K562 (cell line): ENCODE results near the gene STRADB. TPM values are rescaled to one million over a fixed set of nuclear protein-coding genes. Genes with fewer than 3 reads are reported as not detected.

Source experiments
- ATF6 ChIP-seq: sonication (generic); formaldehyde crosslinking; IDR thresholded peaks from 2 replicates; pipeline ENCODE4 v1.4.0; 2020; ENCODE audit warnings: mild to moderate bottlenecking, missing genetic modification reagents
- DEAF1 ChIP-seq: fragments of 450-650 bp; formaldehyde crosslinking; IDR thresholded peaks from 2 replicates; pipeline ENCODE4 v1.4.0; 2020; ENCODE audit warnings: mild to moderate bottlenecking, moderate library complexity
- HEY1 ChIP-seq: fragments of 250-450 bp; sonication (Bioruptor Pico); IDR thresholded peaks from 2 replicates; pipeline ENCODE4 v1.5.0; 2020; ENCODE audit warnings: mild to moderate bottlenecking, moderate library complexity, borderline replicate concordance
- KDM5B ChIP-seq: fragments of 200-600 bp; sonication (generic); IDR thresholded peaks from 2 replicates; pipeline ENCODE4 v1.6.1; 2012; ENCODE audit warnings: low read depth, mild to moderate bottlenecking, moderate library complexity, low read length, control low read depth, inconsistent platforms; ENCODE audit not compliant: insufficient replicate concordance
- MAZ ChIP-seq, 2 experiments: fragments of 450-650 bp in 1 of 2; sonication (generic) in 1 of 2; formaldehyde crosslinking; IDR thresholded peaks in 1 of 2; conservative IDR thresholded peaks in 1 of 2; 2 replicates each; pipeline versions ENCODE4 v1.4.0 to v1.5.0; 2020; ENCODE audit warnings: mild to moderate bottlenecking in 1 of 2, missing genetic modification reagents in 1 of 2
- MYC ChIP-seq, 2 experiments: fragments of 250-450 bp in 1 of 2; sonication (Bioruptor Pico) in 1 of 2; IDR thresholded peaks; 2 replicates each; pipeline versions ENCODE4 v1.5.1 to v1.6.1; 2012 to 2021; ENCODE audit warnings: low read depth in 2 of 2, borderline replicate concordance in 1 of 2, improper control_type of control experiment in 1 of 2, low read length in 1 of 2, mild to moderate bottlenecking in 1 of 2, moderate library complexity in 1 of 2
- RCOR1 ChIP-seq, 2 experiments: IDR thresholded peaks; 2 replicates each; pipeline ENCODE4 v1.6.1; 2012; ENCODE audit warnings: low read depth in 2 of 2, low read length in 2 of 2, borderline replicate concordance in 1 of 2, improper control_type of control experiment in 1 of 2
- ZNF586 ChIP-seq: fragments of 450-650 bp; formaldehyde crosslinking; conservative IDR thresholded peaks from 2 replicates; pipeline ENCODE4 v1.4.0; 2020; ENCODE audit warnings: mild to moderate bottlenecking, moderate library complexity
- polyA plus RNA-seq, 8 experiments: library from polyadenylated mRNA; depleted of rRNA in 4 of 8; stranded (reverse) in 5 of 8; unstranded in 3 of 8; fragments of >200 nt; fragmentation: Nextera tagmentation in 2 of 8; fragmentation: Illumina TruSeq in 1 of 8; extraction: Ambion mirVana in 2 of 8; extraction: Trizol in 1 of 8; gene quantifications; 2 replicates each; pipeline versions ENCODE4 v1.2.1 to v1.2.3, GENCODE V29; 2011 to 2014; ENCODE audit warnings: inconsistent platforms in 1 of 8, missing spikeins in 1 of 8
- total RNA-seq, 7 experiments: library from RNA; depleted of rRNA in 6 of 7; stranded (reverse); fragments of >200 nt in 6 of 7; fragmentation: Illumina TruSeq in 2 of 7; extraction: Trizol in 2 of 7; gene quantifications; 2 replicates each; pipeline versions ENCODE4 v1.2.1 to v1.2.3, GENCODE V29; 2011 to 2021; ENCODE audit warnings: low replicate concordance in 1 of 7

STRADB gene
- total and polyA plus RNA-seq, 9 of the 15 experiments (the other 6 are each of a cell fraction or from before 2014, with no cell fraction given): 6.9 to 30.6 (median 15.7) TPM

- no peak for TF ChIP-seq DEAF1 (CRISPR knock-in tag)
- no peak for TF ChIP-seq ATF6
- no peak for TF ChIP-seq HEY1 (CRISPR knock-in tag)
- peak in 1 of 2 experiments; percentile 34; a peak in 1 of 4 replicates for TF ChIP-seq RCOR1 (IDR thresholded peaks at IDR 0.05; ENCODE audit: borderline replicate concordance in 1 of 2, low read depth in 2 of 2, low read length in 2 of 2)
- TF ChIP-seq KDM5B: peak; percentile 61
- peak in 1 of 2 experiments; percentile 41; a peak in 1 of 4 replicates for TF ChIP-seq MAZ (CRISPR knock-in tag; conservative IDR thresholded peaks at IDR 0.05 in 1 of 2, IDR thresholded peaks at IDR 0.05 in 1 of 2)
- TF ChIP-seq ZNF586: no peak
- 0 out of 2 replicates have a peak, but pooled peaks have one; percentile 22 for TF ChIP-seq MYC (IDR thresholded peaks at IDR 0.05; ENCODE audit: low read depth, low read length)
- no peak for TF ChIP-seq MYC (CRISPR knock-in tag; IDR thresholded peaks at IDR 0.05; ENCODE audit: borderline replicate concordance, low read depth)
- TF ChIP-seq, all 486 proteins: peak for 15
Measured at GRCh38 chr2:201407265-201407664, 44.3 kb upstream of the STRADB start (continued).
